HG03139 (cell line): ENCODE data around the gene TMEM91.
"Not testable (repeated sequence)": the region's sequence is repeated elsewhere in the genome, so short reads cannot be mapped to it uniquely, and the experiment has no call there.

Experiments
- ATAC-seq: cut with Tn5 transposase; IDR thresholded peaks from one replicate; pipeline ENCODE4 v1.9.1; 2021; ENCODE audit not compliant: unreplicated experiment

Gene TMEM91

GRCh38 chr19:41373993-41374392, 2.3 kb upstream of the TMEM91 start:
- no peak for ATAC-seq

GRCh38 chr19:41376998-41377365, 649 bp downstream of the TMEM91 start:
- no peak for ATAC-seq

DNA sequence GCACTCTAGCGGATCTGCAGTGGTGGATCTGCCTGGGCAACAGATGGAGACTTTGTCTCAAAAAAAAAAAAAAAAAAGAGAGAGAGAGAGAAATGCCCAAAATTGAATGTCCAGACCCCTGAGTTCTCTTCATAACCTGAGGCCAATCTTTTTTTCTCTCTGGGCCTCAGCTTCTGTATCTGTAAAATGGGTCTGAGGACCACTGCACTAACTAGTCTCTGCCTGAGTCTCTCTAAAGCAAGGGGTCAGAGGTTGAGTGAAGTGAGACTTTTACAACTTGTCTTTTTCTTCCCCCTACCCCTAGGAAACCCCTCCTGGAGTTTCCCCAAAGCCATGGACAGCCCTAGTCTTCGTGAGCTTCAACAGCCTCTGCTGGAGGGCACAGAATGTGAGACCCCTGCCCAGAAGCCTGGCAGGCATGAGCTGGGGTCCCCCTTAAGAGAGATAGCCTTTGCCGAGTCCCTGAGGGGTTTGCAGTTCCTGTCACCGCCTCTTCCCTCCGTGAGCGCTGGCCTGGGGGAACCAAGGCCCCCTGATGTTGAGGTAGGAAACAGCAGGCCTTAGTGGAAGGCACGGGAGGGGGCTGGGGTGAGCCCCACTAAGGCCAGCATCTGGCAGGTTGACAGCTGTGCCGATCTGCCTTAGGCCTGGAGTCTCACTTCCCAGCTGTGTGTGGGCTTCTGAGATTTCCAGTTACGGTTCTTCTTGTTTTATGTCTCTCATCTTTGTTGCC, 1.8 kb downstream of the TMEM91 start:
- ATAC-seq: no peak

DNA sequence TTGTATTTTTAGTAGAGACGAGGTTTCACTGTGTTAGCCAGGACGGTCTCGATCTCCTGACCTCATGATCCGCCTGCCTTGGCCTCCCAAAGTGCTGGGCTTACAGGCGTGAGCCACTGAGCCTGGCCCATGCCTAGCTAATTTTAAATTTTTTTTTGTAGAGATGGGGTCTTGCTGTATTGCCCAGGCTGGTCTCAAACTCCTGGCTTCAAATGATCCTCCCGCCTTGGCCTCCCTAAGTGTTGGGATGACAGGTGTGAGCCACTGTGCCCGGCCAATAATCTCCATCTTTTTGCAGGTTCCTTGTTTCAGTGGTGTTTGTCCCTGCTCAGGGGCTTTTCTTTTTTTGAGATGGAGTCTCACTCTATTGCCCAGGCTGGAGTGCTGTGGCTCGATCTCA, 5.2 kb downstream of the TMEM91 start:
- ATAC-seq: not testable (repeated sequence)

DNA sequence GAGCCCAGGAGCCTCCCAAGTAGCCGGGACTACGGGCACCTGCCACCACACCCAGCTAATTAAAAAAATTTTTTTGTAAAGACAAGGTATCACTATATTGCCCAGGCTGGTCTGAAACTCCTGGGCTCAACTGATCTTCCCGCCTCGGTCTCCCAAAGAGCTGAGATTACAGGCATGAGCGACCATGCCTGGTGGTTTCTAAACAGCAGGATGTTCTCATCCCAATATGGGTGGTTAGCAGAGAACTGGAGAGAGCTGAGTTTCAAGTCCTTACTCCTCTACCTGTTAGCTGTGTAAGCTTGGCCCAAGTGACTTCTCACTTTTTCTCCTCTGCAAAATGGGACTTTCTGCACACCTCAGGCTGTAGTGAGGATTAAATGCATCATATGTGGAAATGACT, 8.0 kb downstream of the TMEM91 start:
- no peak for ATAC-seq

GRCh38 chr19:41386442-41386841, 10.1 kb downstream of the TMEM91 start:
- no peak for ATAC-seq

GRCh38 chr19:41391618-41392017, 15.3 kb downstream of the TMEM91 start:
- ATAC-seq: no peak

GRCh38 chr19:41392775-41393174, 16.4 kb downstream of the TMEM91 start:
- no peak for ATAC-seq

DNA sequence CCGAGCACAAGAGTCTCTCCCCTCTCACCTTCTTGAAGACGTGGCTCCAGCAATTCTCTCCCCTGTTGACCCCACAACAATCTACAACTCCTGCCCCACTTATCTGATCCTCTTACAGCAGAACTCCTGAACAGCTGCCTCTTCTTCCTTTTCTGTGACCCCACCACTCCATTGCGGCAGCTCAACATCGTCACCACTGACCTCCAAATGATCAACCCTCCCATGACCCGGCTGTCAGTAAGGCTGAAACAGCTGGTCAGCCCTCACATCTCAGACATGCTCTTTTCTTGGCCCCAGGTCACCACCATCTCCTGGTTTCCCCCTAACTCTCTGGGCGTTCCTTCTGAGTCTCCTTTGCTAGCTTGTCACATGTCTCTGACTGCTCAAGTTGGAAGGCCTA, 19.0 kb downstream of the TMEM91 start:
- ATAC-seq: no peak

- peak; percentile 79 for ATAC-seq
These were observed 21.0 kb downstream of the TMEM91 start, which contains the start of the genes BCKDHA and EXOSC5 for GRCh38 chr19:41397086-41398049. Gene BCKDHA (plus strand): TSS chr19:41397818. CDS start chr19:41397828, 10 bp downstream. Gene EXOSC5 (minus strand): TSS chr19:41397359. CDS start chr19:41397328, 31 bp downstream.

- ATAC-seq: no peak
These were observed 21.7 kb downstream of the TMEM91 start for GRCh38 chr19:41398050-41398418.

- ATAC-seq: no peak
These were observed 22.3 kb downstream of the TMEM91 start for GRCh38 chr19:41398598-41398997.

DNA sequence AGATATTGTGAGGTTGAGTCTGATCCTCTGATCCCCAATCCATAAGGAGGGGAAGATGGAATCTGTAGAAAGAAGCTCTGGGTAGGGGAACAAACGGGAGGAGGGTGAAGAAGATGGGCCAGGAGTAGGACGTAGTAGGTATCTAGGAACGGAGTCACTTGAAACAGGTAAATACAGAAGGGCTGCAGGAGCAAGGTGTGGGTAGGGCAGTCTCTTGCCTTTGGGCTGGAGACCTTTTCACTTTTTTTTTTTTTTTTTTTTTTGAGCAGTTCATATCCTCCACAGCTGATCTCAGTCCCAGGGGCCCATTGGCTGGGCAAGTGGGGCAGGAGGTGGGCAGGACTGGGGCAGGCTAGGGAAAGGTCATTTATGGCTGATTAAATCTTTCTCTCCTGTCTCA, 22.8 kb downstream of the TMEM91 start:
- no peak for ATAC-seq

DNA sequence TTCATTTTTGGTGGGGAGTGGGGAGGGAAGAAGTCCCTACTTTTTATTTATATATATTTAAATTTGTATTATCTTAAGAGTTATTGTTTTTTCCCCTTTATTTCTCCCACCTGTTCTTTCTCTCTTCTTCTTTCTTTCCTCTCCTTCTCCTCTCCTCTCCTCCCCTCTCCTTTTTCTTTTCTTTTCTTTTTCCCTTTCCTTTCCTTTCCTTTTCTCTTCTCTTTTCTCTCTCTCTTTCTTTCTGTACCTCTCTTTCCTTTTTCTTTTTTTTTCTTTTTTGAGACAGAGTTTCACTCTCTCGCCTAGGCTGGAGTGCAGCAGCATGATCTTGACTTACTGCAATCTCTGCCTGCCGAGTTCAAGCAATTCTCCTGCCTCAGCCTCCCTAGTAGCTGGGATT, 23.2 kb downstream of the TMEM91 start:
- ATAC-seq: no peak

- ATAC-seq: no peak
These were observed 25.1 kb downstream of the TMEM91 start for GRCh38 chr19:41401483-41401882.

DNA sequence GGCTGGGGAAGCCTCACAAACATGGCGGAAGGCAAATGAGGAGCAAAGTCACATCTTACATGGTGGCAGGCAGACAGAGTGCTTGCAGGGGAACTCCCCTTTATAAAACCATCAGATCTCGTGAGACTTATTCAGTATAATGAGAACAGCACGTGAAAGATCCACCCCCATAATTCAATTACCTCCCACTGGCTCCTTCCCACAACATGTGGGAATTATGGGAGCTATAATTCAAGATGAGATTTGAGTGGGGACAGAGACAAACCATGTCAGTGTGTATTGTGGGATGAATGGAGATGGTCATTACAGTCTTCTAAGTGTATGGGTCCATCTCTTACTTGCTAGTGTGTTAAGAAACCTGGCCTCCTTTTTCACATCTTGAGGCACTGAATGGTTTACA, 25.7 kb downstream of the TMEM91 start:
- no peak for ATAC-seq

GRCh38 chr19:41403181-41403970, 27.0 kb downstream of the TMEM91 start:
- ATAC-seq: no peak

DNA sequence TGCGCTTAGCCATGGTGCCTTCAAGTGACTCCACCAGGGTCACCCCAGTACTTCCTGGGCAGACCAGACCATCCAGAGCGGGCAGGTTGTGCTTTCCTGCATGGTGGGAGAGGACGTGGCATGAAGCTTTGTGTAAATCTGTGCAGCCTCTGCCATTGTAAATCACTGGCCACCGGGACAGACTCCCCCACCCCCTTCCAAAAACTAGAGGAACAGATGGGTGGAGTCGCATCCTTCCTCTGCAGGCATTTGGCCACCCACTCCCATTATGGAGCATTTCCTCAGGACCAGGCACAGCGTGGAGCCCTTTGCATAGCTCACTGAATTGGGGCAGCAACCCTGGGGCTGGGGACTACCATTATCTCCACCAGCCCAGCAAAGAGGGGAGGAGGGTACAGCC, 29.4 kb downstream of the TMEM91 start:
- no peak for ATAC-seq

GRCh38 chr19:41407271-41407670, 30.9 kb downstream of the TMEM91 start:
- ATAC-seq: no peak

DNA sequence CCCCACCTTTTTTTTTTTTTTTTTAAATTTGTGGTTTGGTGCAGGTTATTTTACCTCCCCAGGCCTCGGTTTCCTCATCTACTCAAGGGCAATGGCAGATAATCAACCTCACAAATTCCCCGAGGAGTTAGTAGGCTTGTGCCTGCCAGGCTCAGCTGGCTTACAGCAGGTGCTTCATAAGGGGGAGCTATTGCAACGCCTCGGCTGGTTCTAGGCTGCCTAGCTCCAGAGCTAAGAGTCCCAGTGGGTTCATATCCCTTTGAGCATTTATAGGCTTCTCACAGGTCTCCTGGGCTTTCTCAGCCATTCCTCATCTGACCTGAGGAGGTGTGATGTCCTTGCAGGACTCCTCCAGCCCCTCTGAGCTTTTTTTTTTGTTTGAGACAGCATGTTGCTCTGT, 31.9 kb downstream of the TMEM91 start:
- no peak for ATAC-seq

GRCh38 chr19:41408846-41409245, 32.5 kb downstream of the TMEM91 start:
- not testable (repeated sequence) for ATAC-seq
